ENCODE data around the gene PCDHB15. TPM values are rescaled to one million over a fixed set of nuclear protein-coding genes. Genes with fewer than 3 reads are reported as not detected.

The PCDHB15 gene
- total RNA-seq, 4 donors from 2014 or later = 0.34 to 1.9 (median 0.96) TPM

DNA sequence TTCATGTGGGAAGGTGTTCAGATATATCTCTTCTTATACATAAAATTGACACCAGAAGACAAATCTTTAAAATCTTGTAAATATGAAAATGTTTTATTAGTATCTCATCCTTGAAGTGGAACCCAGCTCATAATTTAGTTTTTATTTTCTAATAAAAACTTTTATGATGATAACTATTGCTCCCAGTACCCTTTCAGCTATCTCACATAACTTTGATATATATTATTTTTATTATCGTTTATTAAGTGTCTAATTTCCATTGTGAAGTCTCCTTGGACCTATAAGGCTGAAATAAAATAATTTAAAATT lies 16.0 kb downstream of the PCDHB15 start:
- TF ChIP-seq, protein P1, sequence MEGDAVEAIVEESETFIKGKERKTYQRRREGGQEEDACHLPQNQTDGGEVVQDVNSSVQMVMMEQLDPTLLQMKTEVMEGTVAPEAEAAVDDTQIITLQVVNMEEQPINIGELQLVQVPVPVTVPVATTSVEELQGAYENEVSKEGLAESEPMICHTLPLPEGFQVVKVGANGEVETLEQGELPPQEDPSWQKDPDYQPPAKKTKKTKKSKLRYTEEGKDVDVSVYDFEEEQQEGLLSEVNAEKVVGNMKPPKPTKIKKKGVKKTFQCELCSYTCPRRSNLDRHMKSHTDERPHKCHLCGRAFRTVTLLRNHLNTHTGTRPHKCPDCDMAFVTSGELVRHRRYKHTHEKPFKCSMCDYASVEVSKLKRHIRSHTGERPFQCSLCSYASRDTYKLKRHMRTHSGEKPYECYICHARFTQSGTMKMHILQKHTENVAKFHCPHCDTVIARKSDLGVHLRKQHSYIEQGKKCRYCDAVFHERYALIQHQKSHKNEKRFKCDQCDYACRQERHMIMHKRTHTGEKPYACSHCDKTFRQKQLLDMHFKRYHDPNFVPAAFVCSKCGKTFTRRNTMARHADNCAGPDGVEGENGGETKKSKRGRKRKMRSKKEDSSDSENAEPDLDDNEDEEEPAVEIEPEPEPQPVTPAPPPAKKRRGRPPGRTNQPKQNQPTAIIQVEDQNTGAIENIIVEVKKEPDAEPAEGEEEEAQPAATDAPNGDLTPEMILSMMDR (IDR thresholded peaks at IDR 0.05; ENCODE audit: low read depth) = no peak

DNA sequence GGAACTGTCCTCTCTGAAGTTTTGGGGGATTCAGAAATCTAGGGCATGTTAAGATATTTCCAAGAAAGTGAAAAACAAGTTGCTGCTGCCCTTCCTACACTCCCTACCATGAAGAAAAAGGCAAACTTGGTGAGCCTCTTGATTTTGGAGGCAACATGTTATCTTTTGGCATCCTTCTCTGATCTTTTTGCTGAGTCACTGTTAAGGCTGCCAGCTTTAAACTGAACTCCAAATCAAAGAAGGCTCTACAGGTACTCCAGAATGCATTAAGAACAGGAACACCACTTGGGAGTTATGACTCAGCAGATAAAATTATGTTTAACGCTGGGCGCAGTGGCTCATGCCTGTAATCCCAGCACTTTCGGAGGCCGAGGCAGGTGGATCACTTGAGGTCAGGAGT lies 24.0 kb downstream of the PCDHB15 start:
- TF ChIP-seq, protein P1 (IDR thresholded peaks at IDR 0.05; ENCODE audit: low read depth) = no peak

DNA sequence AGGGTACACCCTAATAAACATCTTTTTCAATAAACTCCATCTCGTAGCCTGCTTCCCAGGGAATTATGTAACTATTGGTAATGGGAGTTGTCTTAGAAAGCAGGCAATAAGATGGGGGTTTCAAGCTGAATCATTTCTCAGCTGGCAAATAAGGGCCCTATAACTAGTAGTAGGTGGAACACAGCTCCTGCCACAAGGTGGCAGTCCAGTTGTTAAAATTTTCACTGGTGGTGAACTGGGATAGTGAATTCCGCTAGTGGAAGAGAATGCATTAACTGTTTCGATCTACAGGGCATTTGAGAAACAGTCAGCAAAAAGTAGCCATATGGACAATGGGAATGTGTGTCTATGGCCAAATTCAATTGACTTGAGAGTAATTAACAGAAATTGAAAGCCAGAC lies 27.7 kb downstream of the PCDHB15 start:
- TF ChIP-seq, protein P1 (IDR thresholded peaks at IDR 0.05; ENCODE audit: low read depth) = no peak

DNA sequence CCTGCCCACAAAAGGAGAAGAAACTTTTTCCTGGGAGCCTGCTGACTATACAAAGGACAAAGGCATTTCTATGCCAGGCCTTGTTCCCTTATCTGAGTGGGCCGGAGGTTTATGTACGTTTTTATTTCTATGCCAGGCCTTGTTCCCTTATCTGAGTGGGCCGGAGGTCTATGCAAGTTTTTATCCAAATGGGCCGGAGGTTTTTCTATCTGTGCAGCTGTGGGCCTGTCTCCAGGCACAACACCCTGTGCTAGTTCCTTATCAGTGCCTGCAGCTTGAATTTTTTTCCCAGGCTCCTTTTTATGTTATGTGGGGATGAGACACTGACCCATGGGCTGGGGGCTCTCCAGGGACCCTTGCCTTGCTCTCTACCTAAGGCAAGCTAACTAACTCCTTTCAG lies 53.2 kb downstream of the PCDHB15 start:
- TF ChIP-seq, protein P1 (IDR thresholded peaks at IDR 0.05; ENCODE audit: low read depth) = no peak

Other genes with a start within 250 kb of the PCDHB15 start
- gene PCDHB1, start 194.0 kb upstream of the PCDHB15 start, total RNA-seq = not detected
- gene PCDHB2, start 150.8 kb upstream of the PCDHB15 start, total RNA-seq = 1 to 10 TPM; 1.8 to 3.2 (median 2.1) TPM
- 1 to 10 TPM in 3 of 4 donors, under 1 TPM in 1; 0.85 to 3.8 (median 2.4) TPM for gene PCDHB3, start 144.9 kb upstream of the PCDHB15 start, total RNA-seq
- 1 to 10 TPM; 2.0 to 7.0 (median 4.1) TPM for gene PCDHB4, start 123.6 kb upstream of the PCDHB15 start, total RNA-seq
- gene PCDHB5, start 110.2 kb upstream of the PCDHB15 start, total RNA-seq = 1 to 10 TPM in 2 of 4 donors, under 1 TPM in 2; 0.33 to 3.4 (median 1.6) TPM
- 1 to 10 TPM in 1 of 4 donors, under 1 TPM in 2, not detected in 1; 0.85 to 1.3 (median 0.94) TPM for gene PCDHB6, start 95.3 kb upstream of the PCDHB15 start, total RNA-seq
- gene PCDHB7, start 72.8 kb upstream of the PCDHB15 start, total RNA-seq = 1 to 10 TPM in 3 of 4 donors, under 1 TPM in 1; 0.49 to 1.5 (median 1.3) TPM
- 1 to 10 TPM in 1 of 4 donors, under 1 TPM in 3; 0.38 to 1.1 (median 0.67) TPM for gene PCDHB8, start 67.6 kb upstream of the PCDHB15 start, total RNA-seq
- 1 to 10 TPM; 2.2 to 4.9 (median 2.7) TPM for gene PCDHB16, start 63.0 kb upstream of the PCDHB15 start, total RNA-seq
- gene PCDHB9, start 58.2 kb upstream of the PCDHB15 start, total RNA-seq = 1 to 10 TPM; 1.0 to 2.4 (median 2.1) TPM
- 1 to 10 TPM; 2.4 to 4.7 (median 2.4) TPM for gene PCDHB10, start 53.0 kb upstream of the PCDHB15 start, total RNA-seq
- 1 to 10 TPM; 1.4 to 3.5 (median 2.1) TPM for gene PCDHB11, start 45.8 kb upstream of the PCDHB15 start, total RNA-seq
- 1 to 10 TPM; 1.0 to 3.1 (median 2.3) TPM for gene PCDHB12, start 36.7 kb upstream of the PCDHB15 start, total RNA-seq
- gene PCDHB13, start 31.5 kb upstream of the PCDHB15 start, total RNA-seq = 1 to 10 TPM; 1.9 to 3.8 (median 2.8) TPM
- gene PCDHB14, start 22.1 kb upstream of the PCDHB15 start, total RNA-seq = 1 to 10 TPM; 1.8 to 3.8 (median 2.1) TPM
- gene SLC25A2, start 58.7 kb downstream of the PCDHB15 start, total RNA-seq = 1 to 10 TPM in 2 of 4 donors, under 1 TPM in 2; 0.85 to 2.3 (median 1.0) TPM
- gene TAF7, start 75.4 kb downstream of the PCDHB15 start, total RNA-seq = 10 to 100 TPM; 41.1 to 77.9 (median 50.1) TPM
- gene PCDHGA1, start 85.1 kb downstream of the PCDHB15 start, total RNA-seq = under 1 TPM; under 0.01 to 0.38 (median 0.33) TPM
- gene PCDHGA2, start 93.4 kb downstream of the PCDHB15 start, total RNA-seq = 1 to 10 TPM; 2.3 to 6.5 (median 2.6) TPM
- 1 to 10 TPM; 1.8 to 3.6 (median 2.4) TPM for gene PCDHGA3, start 98.4 kb downstream of the PCDHB15 start, total RNA-seq
- 1 to 10 TPM in 3 of 4 donors, under 1 TPM in 1; 0.75 to 2.3 (median 1.5) TPM for gene PCDHGB1, start 104.7 kb downstream of the PCDHB15 start, total RNA-seq
- 1 to 10 TPM; 2.7 to 4.0 (median 3.5) TPM for gene PCDHGA4, start 109.6 kb downstream of the PCDHB15 start, total RNA-seq
- gene PCDHGB2, start 114.6 kb downstream of the PCDHB15 start, total RNA-seq = 1 to 10 TPM; 2.1 to 5.3 (median 3.8) TPM
- gene PCDHGA5, start 118.8 kb downstream of the PCDHB15 start, total RNA-seq = 1 to 10 TPM; 2.7 to 5.8 (median 3.3) TPM
- gene PCDHGB3, start 124.8 kb downstream of the PCDHB15 start, total RNA-seq = 1 to 10 TPM; 1.5 to 4.4 (median 1.9) TPM
- gene PCDHGA6, start 128.5 kb downstream of the PCDHB15 start, total RNA-seq = 1 to 10 TPM; 3.1 to 6.2 (median 3.4) TPM
- 1 to 10 TPM; 1.8 to 5.1 (median 3.7) TPM for gene PCDHGA7, start 137.3 kb downstream of the PCDHB15 start, total RNA-seq
- 1 to 10 TPM; 2.3 to 4.1 (median 3.1) TPM for gene PCDHGB4, start 142.3 kb downstream of the PCDHB15 start, total RNA-seq
- 1 to 10 TPM; 1.5 to 2.8 (median 1.5) TPM for gene PCDHGA8, start 147.2 kb downstream of the PCDHB15 start, total RNA-seq
- gene PCDHGB5, start 152.6 kb downstream of the PCDHB15 start, total RNA-seq = 1 to 10 TPM; 5.3 to 7.0 (median 6.7) TPM
- 1 to 10 TPM; 4.1 to 8.3 (median 5.6) TPM for gene PCDHGA9, start 157.4 kb downstream of the PCDHB15 start, total RNA-seq
- 1 to 10 TPM; 4.6 to 7.7 (median 5.8) TPM for gene PCDHGB6, start 162.6 kb downstream of the PCDHB15 start, total RNA-seq
- gene PCDHGA10, start 167.6 kb downstream of the PCDHB15 start, total RNA-seq = 1 to 10 TPM; 4.4 to 6.0 (median 4.6) TPM
- 10 to 100 TPM in 1 of 4 donors, 1 to 10 TPM in 3; 7.2 to 10.4 (median 8.2) TPM for gene PCDHGB7, start 172.3 kb downstream of the PCDHB15 start, total RNA-seq
- gene PCDHGA11, start 175.7 kb downstream of the PCDHB15 start, total RNA-seq = 1 to 10 TPM; 3.4 to 6.2 (median 4.2) TPM
- 1 to 10 TPM; 3.8 to 9.2 (median 5.7) TPM for gene PCDHGA12, start 185.1 kb downstream of the PCDHB15 start, total RNA-seq
- gene PCDHGC3, start 230.6 kb downstream of the PCDHB15 start, total RNA-seq = 10 to 100 TPM; 16.5 to 35.4 (median 30.4) TPM
- 10 to 100 TPM in 1 of 4 donors, 1 to 10 TPM in 3; 1.0 to 10.9 (median 1.9) TPM for gene PCDHGC4, start 239.6 kb downstream of the PCDHB15 start, total RNA-seq
- gene PCDHGC5, start 243.7 kb downstream of the PCDHB15 start, total RNA-seq = 1 to 10 TPM in 2 of 4 donors, under 1 TPM in 2; 0.82 to 1.8 (median 1.2) TPM

All from subcutaneous adipose tissue (tissue), 4 donors.